ENCODE data around the gene NPPB.

NPPB gene

DNA sequence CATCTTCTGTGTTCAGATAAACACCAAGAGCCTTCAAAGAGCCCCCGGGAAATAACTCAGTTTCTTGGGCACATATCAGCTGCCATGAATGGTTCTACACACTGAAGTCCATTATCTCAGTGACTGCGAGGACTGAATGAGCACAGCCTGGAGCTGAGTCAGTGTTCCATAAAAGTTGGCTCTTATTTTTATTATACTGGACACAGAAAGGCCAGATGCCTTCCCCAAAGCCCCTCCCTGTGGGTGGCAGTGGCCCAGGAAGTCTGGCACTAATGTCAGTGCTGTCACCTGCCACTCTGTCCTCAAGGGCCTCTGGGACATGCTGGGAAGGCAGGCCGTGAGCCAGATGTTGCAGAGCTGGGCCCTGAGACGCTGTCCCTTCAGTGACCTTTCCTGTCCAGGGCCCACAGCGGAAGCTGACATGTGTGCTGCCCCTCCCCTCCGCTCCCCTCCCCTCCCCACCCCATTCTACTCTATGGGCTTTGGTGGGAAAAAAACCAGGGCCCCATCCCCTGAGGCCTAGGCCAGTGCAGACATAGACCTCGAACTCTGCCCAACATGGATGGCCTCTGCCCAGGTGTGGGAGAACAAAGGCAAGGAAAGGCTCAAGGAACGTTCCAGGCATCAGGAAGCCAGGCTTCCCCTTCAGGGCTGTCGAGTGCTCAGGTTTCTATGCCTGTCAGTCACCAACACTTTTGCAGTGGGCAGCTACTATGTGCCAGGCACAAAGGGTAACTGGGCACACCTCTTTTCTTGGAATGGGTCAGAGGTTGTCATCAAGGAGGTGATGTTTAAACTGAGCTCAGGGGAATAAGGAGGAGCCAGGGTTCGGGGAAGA lies 22.4 kb upstream of the NPPB start:
- no peak for DNase-seq

- no peak for DNase-seq
These were observed 21.4 kb upstream of the NPPB start for GRCh38 chr1:11880181-11880575.

GRCh38 chr1:11879311-11880180 lies 20.8 kb upstream of the NPPB start:
- no peak for DNase-seq

DNA sequence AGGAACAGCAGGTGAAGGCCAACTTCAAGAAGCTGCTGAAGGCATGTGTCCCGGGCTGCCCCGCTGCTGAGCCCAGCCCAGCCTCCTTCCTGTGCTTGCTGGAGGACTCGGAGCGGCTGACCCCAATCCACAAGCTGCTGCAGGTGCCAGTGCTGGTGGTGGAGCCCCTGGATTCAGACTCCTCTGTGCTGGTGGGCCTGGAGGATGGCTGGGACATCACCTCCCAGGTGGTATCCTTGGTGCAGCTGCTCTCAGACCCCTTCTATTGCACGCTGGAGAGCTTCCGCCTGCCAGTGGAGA lies 20.1 kb upstream of the NPPB start:
- no peak for DNase-seq

DNA sequence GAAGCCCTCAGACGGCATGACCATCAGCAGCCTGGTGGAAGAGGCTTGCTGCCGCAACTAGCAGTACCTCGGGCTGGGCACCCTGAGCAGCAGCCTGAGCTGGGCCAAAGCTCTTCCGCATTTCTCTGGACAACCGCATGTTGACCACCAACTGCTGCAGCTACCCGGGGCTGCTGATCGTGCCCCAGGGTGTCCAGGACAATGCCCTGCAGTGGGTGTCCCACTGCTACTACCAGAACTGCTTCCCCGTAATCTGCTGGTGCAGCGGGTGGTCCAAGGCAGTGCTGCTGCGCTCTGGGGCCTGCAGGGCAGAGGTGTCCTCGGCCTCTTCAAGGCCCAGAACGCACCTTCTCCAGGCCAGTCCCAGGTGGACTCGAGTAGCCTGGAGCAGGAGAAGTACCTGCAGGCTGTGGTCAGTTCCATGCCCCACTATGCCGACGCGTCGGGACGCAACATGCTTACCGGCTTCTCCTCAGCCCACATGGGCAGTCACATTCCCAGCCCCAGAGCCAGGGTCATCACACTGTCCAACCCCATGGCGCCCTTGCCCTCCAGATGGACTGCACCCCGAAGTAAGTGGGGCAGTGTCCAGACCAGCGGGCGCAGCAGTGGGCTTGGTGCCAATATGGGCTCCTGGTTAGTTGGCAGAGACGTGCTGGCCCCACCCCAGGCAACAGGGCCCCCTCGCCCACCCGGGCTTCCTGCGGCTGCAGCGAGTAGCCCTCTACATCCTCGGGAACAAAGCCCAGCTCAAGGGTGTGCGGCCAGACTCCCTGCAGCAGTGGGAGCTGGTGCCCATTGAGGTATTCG lies 19.5 kb upstream of the NPPB start:
- no peak for DNase-seq

DNA sequence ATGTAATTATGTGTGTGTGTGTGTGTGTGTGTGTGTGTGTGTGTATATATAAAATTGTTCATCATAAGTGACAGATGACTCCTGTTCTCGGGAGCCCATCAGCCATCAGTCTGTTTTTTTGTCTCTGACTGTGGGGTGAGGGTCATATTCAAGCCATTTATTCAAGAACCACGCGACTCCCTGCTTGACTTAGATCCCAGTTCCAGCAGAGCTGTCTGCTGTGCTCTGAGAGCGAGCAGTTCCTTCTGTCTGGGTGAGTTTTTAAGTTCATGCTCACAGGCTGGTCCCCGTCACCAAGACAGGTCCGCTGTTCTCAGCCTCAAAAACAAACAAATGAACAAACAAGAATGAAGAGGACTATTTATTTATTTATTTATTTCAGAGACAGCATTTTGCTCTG lies 18.3 kb upstream of the NPPB start:
- DNase-seq: no peak

DNA sequence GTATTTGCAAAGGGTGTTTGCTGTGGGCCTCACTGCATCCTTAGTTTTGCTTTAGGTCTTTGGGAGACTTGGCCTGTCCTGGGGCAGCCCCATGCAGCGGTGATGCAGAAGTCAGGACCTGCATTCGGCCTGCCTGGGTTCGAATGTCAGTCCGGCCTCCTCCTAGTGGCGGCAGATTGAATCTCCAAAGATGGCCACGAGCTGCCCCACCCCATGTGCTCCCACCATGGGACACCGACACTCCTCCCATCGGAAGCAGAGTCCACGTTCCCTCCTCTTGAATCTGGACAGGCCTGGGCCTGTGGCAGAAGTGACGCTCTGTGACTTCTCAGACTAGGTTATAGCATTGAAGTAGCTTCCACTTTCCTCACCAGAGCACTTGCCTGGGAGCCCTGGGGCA lies 16.3 kb upstream of the NPPB start:
- DNase-seq: no peak

DNA sequence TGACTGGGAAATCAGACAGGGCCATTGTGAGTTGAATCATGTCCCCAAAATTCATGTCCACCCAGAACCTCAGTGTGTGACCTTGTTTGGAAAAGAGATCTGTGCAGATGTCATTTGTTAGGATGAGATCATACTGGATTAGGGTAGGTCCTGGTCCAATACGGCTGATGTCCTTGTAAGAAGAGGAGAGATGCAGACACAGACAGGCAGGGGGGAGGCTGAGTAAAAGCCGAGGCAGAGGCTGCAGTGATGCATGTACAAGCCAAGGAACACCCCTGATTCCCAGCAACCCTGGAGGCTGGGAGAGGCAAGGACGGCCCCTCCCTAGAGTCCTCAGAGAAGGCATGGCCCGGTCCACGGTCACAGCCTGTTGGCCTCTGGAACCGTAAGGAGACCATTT lies 15.9 kb upstream of the NPPB start:
- no peak for DNase-seq

DNA sequence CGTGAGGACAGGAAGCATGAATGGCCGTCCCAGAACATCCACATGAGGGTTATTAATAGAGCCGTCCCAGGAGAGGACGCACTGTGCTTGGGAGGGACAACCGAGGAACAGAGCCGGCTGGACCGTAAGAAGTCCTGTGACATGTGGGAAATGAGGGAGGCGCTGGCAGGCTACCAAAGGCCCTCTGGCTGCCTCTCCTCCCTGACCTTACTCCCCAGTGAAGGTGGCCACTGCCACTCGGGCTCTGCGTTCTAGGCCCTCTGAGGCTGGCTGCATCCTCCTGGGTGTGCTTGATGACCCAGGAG lies 15.5 kb upstream of the NPPB start:
- no peak for DNase-seq

- DNase-seq: no peak
These were observed 14.9 kb upstream of the NPPB start for GRCh38 chr1:11873395-11874257.

DNA sequence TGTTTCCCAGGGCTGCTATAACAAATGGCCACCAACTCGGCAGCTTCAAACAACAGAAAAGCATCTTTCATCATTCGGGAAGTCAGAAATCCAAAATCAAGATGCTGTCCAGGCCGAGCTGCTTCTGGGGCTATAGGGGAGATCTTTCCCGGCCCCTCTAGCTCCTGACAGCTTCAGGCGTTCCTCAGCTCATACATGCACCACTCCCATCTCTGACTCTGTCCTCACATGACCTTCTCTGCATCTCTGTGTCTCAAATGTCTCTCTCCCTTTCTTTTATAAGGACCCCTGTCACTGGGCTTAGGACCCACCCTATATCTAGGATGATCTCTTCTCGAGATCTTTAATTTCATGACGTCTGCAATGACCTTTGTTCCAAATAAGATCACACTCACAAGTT lies 13.8 kb upstream of the NPPB start:
- no peak for DNase-seq

GRCh38 chr1:11869650-11870207 lies 11.0 kb upstream of the NPPB start:
- DNase-seq: no peak

GRCh38 chr1:11869104-11869503 lies 10.4 kb upstream of the NPPB start:
- no peak for DNase-seq

- no peak for DNase-seq
These were observed 9.7 kb upstream of the NPPB start for GRCh38 chr1:11868331-11868980.

GRCh38 chr1:11862890-11863289 lies 4.1 kb upstream of the NPPB start:
- no peak for DNase-seq

GRCh38 chr1:11860587-11860986 lies 1.8 kb upstream of the NPPB start:
- no peak for DNase-seq

DNA sequence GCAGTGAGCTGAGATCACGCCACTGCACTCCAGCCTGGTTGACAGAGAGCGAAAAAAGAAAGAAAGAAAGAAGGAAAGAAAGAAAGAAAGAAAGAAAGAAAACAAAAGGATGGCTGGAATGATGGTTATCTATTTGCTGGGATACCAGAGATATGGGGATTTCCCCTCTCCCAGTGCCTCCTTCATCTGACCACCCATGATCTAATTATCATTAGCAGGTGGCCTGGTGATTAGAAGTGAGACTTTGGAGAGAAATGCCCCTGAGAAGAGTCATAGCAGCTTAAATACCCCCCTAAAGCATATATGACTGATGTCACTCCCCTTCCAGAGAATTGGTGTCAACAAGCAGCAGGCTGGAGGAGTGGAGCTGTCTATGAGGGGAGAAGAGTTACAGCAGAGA lies 1.3 kb upstream of the NPPB start:
- no peak for DNase-seq

DNA sequence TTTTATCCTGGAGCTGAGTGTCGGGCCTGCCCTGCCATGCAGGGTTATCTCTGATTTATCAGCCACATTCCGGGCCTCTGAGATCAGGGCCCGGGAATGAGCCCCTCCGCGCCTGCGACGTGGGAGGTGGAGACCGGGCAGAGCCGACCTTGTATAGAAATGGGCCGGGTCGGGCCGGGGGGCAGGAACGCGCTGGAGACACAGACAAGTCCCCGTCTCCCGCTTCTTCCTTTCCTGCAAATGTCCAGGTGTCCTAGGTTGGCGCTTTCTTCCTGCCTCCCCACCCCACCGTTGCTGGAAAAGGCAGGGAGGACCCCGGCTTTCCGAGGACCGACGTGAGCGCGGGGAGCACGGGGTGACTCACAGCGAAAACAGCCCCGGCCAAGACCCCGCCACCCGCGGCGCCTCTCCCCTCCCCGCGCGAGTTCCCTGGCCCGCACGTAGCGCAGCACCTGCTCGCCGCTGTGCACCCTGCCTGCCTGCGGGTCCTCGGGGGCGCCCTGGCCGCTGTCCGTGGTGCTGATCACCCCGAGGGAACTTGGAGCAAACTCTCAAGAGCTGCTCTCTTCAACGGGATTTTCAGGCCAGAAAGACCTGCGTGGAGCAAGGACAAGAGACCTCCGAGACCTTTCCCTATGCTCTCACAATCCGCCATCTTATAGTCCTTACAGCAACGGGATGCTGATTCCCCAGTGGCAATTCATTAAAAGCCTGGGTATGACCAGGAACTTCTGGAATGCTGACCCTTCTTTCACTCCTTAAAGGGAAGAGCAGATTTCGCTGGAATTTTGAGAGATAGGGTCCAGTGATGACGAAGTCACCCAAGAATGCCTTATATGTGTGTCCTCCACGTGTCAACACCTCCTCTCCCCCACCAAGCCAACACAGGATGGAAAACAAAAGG lies 475 bp upstream of the NPPB start:
- no peak for DNase-seq

DNA sequence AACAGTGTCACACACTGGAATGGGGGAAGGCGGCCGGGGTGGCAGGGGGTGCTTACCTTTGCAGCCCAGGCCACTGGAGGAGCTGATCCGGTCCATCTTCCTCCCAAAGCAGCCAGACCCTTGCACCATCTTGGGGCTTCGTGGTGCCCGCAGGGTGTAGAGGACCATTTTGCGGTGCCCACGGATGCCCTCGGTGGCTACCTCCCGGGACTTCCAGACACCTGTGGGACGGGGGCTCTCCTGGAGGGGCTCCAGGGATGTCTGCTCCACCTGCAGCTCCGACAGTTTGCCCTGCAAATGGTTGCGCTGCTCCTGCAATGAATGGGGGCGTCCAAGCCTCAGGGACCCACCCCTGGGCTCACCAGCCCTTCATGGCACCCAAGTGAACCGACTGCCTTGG lies 587 bp downstream of the NPPB start:
- DNase-seq: no peak

- no peak for DNase-seq
These were observed 1.4 kb downstream of the NPPB start for GRCh38 chr1:11857164-11857851.

All from NCI-H2171 (cell line).